ENCODE data around the gene ANXA4. TPM values are rescaled to one million over a fixed set of nuclear protein-coding genes. Genes with fewer than 3 reads are reported as not detected.

Gene ANXA4
- total and polyA plus RNA-seq, 2 experiments from 2014 or later: 6.7 to 11.5 TPM

- Mint-ChIP-seq H3K27ac (no peak overlapping the region), H3K9me3 (no peaks in the 10 kb centered on the region), H3K27me3 (ENCODE audit: insufficient read depth, low read depth, poor library complexity) (peaks cover 2% of the 10 kb centered on the region), H3K36me3 (ENCODE audit: low read depth) (peaks cover 37% of the 10 kb centered on the region), H3K4me1 (no peaks in the 10 kb centered on the region), H3K4me3 (no peak overlapping the region)
- ATAC-seq: no peak
- Histone ChIP-seq H3K79me2 (replicated peaks; ENCODE audit: insufficient read depth) (no peaks in the 10 kb centered on the region), H3K27me3 (ENCODE audit: insufficient read depth) (no peaks in the 10 kb centered on the region), H3K36me3 (ENCODE audit: insufficient read depth) (peaks cover 24% of the 10 kb centered on the region; the same call in 1 of the 2 replicates), H2AFZ (no peak overlapping the region), H3K9me2 (ENCODE audit: insufficient read depth) (no peaks in the 10 kb centered on the region), H3K27ac (ENCODE audit: low read depth) (no peak overlapping the region), H3K4me2 (no peak overlapping the region), H3F3A (replicated peaks; ENCODE audit: low read depth) (peaks cover 4% of the 10 kb centered on the region; the same call in 1 of the 2 replicates), H3K4me1 (ENCODE audit: insufficient read depth) (no peaks in the 10 kb centered on the region), H4K20me1 (replicated peaks; ENCODE audit: insufficient read depth) (0 out of 2 replicates have a peak, but pooled peaks cover 2% of the 10 kb centered on the region), H3K4me3 (no peak overlapping the region)
- no peak for DNase-seq (ENCODE audit: low spot score)
- TF ChIP-seq REST (IDR thresholded peaks at IDR 0.05; ENCODE audit: unreplicated experiment) (no peak), ZNF462 (CRISPR knock-in tag; IDR thresholded peaks at IDR 0.05) (no peak), ETS1 (IDR thresholded peaks at IDR 0.05) (no peak), CTCF (conservative IDR thresholded peaks at IDR 0.05; ENCODE audit: low read depth in 2 of 2) (no peak), EZH2phosphoT487 (IDR thresholded peaks at IDR 0.05; ENCODE audit: unreplicated experiment) (no peak), NANOG (IDR thresholded peaks at IDR 0.05; ENCODE audit: borderline replicate concordance) (no peak), STAT1 (IDR thresholded peaks at IDR 0.05; ENCODE audit: unreplicated experiment) (no peak), JUNB (IDR thresholded peaks at IDR 0.05; ENCODE audit: unreplicated experiment) (no peak), ZNF331 (CRISPR knock-in tag; IDR thresholded peaks at IDR 0.05; ENCODE audit: low read depth) (no peak)
These were observed 102.6 kb downstream of the ANXA4 start for GRCh38 chr2:69844560-69844959.
